ENCODE data around the gene POLE3. TPM values are rescaled to one million over a fixed set of nuclear protein-coding genes. Genes with fewer than 3 reads are reported as not detected.
"Not testable (repeated sequence)": the region's sequence is repeated elsewhere in the genome, so short reads cannot be mapped to it uniquely, and the experiment has no call there.

The POLE3 gene
- total RNA-seq, 1 donor from 2014 or later, result 31.0 TPM

- Histone ChIP-seq H3K36me3 (no peaks in the 10 kb centered on the region), H3K27ac (no peak overlapping the region), H3K27me3 (no peaks in the 10 kb centered on the region), H3K4me1 (peaks cover 6% of the 10 kb centered on the region), H3K4me3 (no peak overlapping the region), H3K9me3 (no peaks in the 10 kb centered on the region)
- no peak for ATAC-seq
- no peak for DNase-seq
- intact Hi-C loops (cut with DNase I), result loop anchor here (5.0 kb wide), 2 partner anchors 138 to 208 kb away; no protein-coding TSS in a partner anchor
- TF ChIP-seq CTCF (IDR thresholded peaks at IDR 0.05), result no peak
Measured at GRCh38 chr9:113449376-113449775, 38.9 kb upstream of the POLE3 start.

- H3K27me3 ChIP-seq, result no peaks in the 10 kb centered on the region
- H3K4me1 ChIP-seq, result no peaks in the 10 kb centered on the region
- H3K27ac ChIP-seq, result no peak overlapping the region
- TF ChIP-seq CTCF (IDR thresholded peaks at IDR 0.05), result peak; percentile 78
- ATAC-seq (peak; percentile 67), DNase-seq (no peak)
- H3K36me3 ChIP-seq, result no peaks in the 10 kb centered on the region
- H3K9me3 ChIP-seq, result no peaks in the 10 kb centered on the region
- intact Hi-C loops (cut with DNase I), result loop anchor here (5.0 kb wide), 2 partner anchors 141 to 211 kb away; no protein-coding TSS in a partner anchor
- H3K4me3 ChIP-seq, result no peak overlapping the region
Measured at GRCh38 chr9:113446323-113446740, 35.9 kb upstream of the POLE3 start.

GRCh38 chr9:113444736-113445135, 34.3 kb upstream of the POLE3 start:
- no peaks in the 10 kb centered on the region for H3K9me3 ChIP-seq
- H3K4me1 ChIP-seq, result no peaks in the 10 kb centered on the region
- intact Hi-C loops (cut with DNase I), result loop anchor here (5.0 kb wide), 2 partner anchors 143 to 213 kb away; no protein-coding TSS in a partner anchor
- DNase-seq (no peak), ATAC-seq (no peak)
- TF ChIP-seq CTCF (IDR thresholded peaks at IDR 0.05), result no peak
- H3K4me3 ChIP-seq, result no peak overlapping the region
- no peaks in the 10 kb centered on the region for H3K36me3 ChIP-seq
- H3K27me3 ChIP-seq, result no peaks in the 10 kb centered on the region
- no peak overlapping the region for H3K27ac ChIP-seq

GRCh38 chr9:113437716-113438115, 27.2 kb upstream of the POLE3 start:
- H3K9me3 ChIP-seq; H3K27me3 ChIP-seq; ATAC-seq; H3K36me3 ChIP-seq; DNase-seq; H3K27ac ChIP-seq; H3K4me3 ChIP-seq; H3K4me1 ChIP-seq; intact Hi-C loops (cut with DNase I): not testable (repeated sequence)

- Histone ChIP-seq H3K36me3 (no peaks in the 10 kb centered on the region), H3K4me3 (no peak overlapping the region), H3K27me3 (no peaks in the 10 kb centered on the region), H3K27ac (no peak overlapping the region), H3K4me1 (no peaks in the 10 kb centered on the region), H3K9me3 (no peaks in the 10 kb centered on the region)
- ATAC-seq (no peak), DNase-seq (no peak)
- intact Hi-C loops (cut with DNase I), result no loop called here
- TF ChIP-seq CTCF (IDR thresholded peaks at IDR 0.05), result no peak
Measured at GRCh38 chr9:113436728-113437515, 26.4 kb upstream of the POLE3 start.

- H3K4me3 ChIP-seq, result no peak overlapping the region
- H3K27me3 ChIP-seq, result no peaks in the 10 kb centered on the region
- intact Hi-C loops (cut with DNase I), result no loop called here
- no peaks in the 10 kb centered on the region for H3K4me1 ChIP-seq
- no peak overlapping the region for H3K27ac ChIP-seq
- H3K36me3 ChIP-seq, result no peaks in the 10 kb centered on the region
- TF ChIP-seq CTCF (IDR thresholded peaks at IDR 0.05), result no peak
- no peak for DNase-seq
- no peak for ATAC-seq
- H3K9me3 ChIP-seq, result no peaks in the 10 kb centered on the region
Measured at GRCh38 chr9:113431191-113431590, 20.7 kb upstream of the POLE3 start.
